ENCODE results near the gene MAPK10.

The MAPK10 gene

GRCh38 chr4:86357608-86358007, 2.2 kb downstream of the MAPK10 start:
- FAIRE-seq (no peak), DNase-seq (ENCODE audit: insufficient read length, low spot score) (no peak)
- TF ChIP-seq PAX5 (IDR thresholded peaks at IDR 0.05; ENCODE audit: insufficient read depth, low read length, severe bottlenecking) (no peak), POU2F2 (IDR thresholded peaks at IDR 0.05; ENCODE audit: low read depth, low read length) (no peak), POLR2A (IDR thresholded peaks at IDR 0.05; ENCODE audit: low read depth, low read length) (no peak), POLR2AphosphoS5 (IDR thresholded peaks at IDR 0.05; ENCODE audit: low read depth, low read length) (no peak), SPI1 (IDR thresholded peaks at IDR 0.05; ENCODE audit: low read depth, low read length) (no peak), TAF1 (IDR thresholded peaks at IDR 0.05; ENCODE audit: low read depth, low read length) (no peak)

- DNase-seq (ENCODE audit: insufficient read length, low spot score) (no peak), FAIRE-seq (no peak)
- no peak for TF ChIP-seq PAX5 (IDR thresholded peaks at IDR 0.05; ENCODE audit: insufficient read depth, low read length, severe bottlenecking)
Observed at GRCh38 chr4:86356425-86357210, 3.2 kb downstream of the MAPK10 start.

DNA sequence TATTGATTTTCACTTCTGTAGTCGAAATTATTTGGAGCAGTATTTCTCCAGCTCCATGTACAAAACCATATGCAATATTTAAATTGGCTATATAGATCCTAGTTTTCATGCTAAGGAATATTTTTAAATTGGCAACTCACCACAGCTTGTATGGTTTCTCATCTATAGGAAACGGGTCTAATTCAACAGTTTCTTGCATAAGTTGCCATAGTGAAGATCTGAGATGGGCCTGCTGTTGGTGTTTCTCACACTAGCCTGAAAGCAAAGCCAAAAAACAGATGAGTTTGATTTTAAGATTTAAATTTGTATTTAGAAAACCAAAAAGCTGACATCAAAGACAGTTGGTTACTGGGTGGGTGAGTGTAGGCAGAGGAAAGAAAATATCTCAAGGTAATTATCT, 5.5 kb downstream of the MAPK10 start:
- TF ChIP-seq TAF1 (IDR thresholded peaks at IDR 0.05; ENCODE audit: low read depth, low read length) (no peak), SPI1 (IDR thresholded peaks at IDR 0.05; ENCODE audit: low read depth, low read length) (no peak), PAX5 (IDR thresholded peaks at IDR 0.05; ENCODE audit: insufficient read depth, low read length, severe bottlenecking) (no peak), POLR2A (IDR thresholded peaks at IDR 0.05; ENCODE audit: low read depth, low read length) (no peak), POLR2AphosphoS5 (IDR thresholded peaks at IDR 0.05; ENCODE audit: low read depth, low read length) (no peak), POU2F2 (IDR thresholded peaks at IDR 0.05; ENCODE audit: low read depth, low read length) (no peak)
- FAIRE-seq, result no peak
- DNase-seq (ENCODE audit: insufficient read length, low spot score), result no peak

- no peak for FAIRE-seq
- TF ChIP-seq POLR2A (IDR thresholded peaks at IDR 0.05; ENCODE audit: low read depth, low read length), result no peak
- no peak for TF ChIP-seq SPI1 (IDR thresholded peaks at IDR 0.05; ENCODE audit: low read depth, low read length)
- TF ChIP-seq POLR2AphosphoS5 (IDR thresholded peaks at IDR 0.05; ENCODE audit: low read depth, low read length), result no peak
- TF ChIP-seq POU2F2 (IDR thresholded peaks at IDR 0.05; ENCODE audit: low read depth, low read length), result no peak
- no peak for DNase-seq (ENCODE audit: insufficient read length, low spot score)
Observed at GRCh38 chr4:86346320-86346719, 13.5 kb downstream of the MAPK10 start.

DNA sequence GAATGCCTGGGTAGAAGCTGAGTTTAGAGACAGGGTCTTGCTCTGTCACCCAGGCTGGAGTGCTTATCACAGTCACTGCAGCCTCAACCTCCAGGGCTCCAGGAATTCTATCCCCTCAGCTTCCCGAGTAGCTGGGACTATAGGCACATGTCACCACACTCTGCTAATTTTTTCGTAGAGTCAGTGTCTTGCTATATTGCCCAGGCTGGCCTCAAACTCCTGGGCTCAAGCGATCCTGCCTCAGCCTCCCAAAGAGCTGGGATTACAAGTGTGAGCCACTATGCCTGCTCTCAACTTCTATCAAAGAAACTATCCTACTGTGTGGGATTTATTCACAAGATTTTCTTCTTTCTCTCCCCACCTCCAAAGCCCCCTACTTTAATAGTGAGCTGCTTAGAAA, 15.7 kb downstream of the MAPK10 start:
- no peak for FAIRE-seq

GRCh38 chr4:86338989-86339388, 20.9 kb downstream of the MAPK10 start:
- DNase-seq (ENCODE audit: insufficient read length, low spot score) (no peak), FAIRE-seq (no peak)
- no peak for TF ChIP-seq SPI1 (IDR thresholded peaks at IDR 0.05; ENCODE audit: low read depth, low read length)
- no peak for TF ChIP-seq POLR2A (IDR thresholded peaks at IDR 0.05; ENCODE audit: low read depth, low read length)
- no peak for TF ChIP-seq POLR2AphosphoS5 (IDR thresholded peaks at IDR 0.05; ENCODE audit: low read depth, low read length)
- TF ChIP-seq POU2F2 (IDR thresholded peaks at IDR 0.05; ENCODE audit: low read depth, low read length), result no peak
- no peak for TF ChIP-seq TAF1 (IDR thresholded peaks at IDR 0.05; ENCODE audit: low read depth, low read length)
- TF ChIP-seq PAX5 (IDR thresholded peaks at IDR 0.05; ENCODE audit: insufficient read depth, low read length, severe bottlenecking), result no peak

More for the DNA sequence above, 15.7 kb downstream of the MAPK10 start:
- TF ChIP-seq PAX5 (IDR thresholded peaks at IDR 0.05; ENCODE audit: insufficient read depth, low read length, severe bottlenecking) (no peak), POU2F2 (IDR thresholded peaks at IDR 0.05; ENCODE audit: low read depth, low read length) (no peak), SPI1 (IDR thresholded peaks at IDR 0.05; ENCODE audit: low read depth, low read length) (no peak), POLR2AphosphoS5 (IDR thresholded peaks at IDR 0.05; ENCODE audit: low read depth, low read length) (no peak), TAF1 (IDR thresholded peaks at IDR 0.05; ENCODE audit: low read depth, low read length) (no peak), POLR2A (IDR thresholded peaks at IDR 0.05; ENCODE audit: low read depth, low read length) (no peak)
- no peak for DNase-seq (ENCODE audit: insufficient read length, low spot score)

DNA sequence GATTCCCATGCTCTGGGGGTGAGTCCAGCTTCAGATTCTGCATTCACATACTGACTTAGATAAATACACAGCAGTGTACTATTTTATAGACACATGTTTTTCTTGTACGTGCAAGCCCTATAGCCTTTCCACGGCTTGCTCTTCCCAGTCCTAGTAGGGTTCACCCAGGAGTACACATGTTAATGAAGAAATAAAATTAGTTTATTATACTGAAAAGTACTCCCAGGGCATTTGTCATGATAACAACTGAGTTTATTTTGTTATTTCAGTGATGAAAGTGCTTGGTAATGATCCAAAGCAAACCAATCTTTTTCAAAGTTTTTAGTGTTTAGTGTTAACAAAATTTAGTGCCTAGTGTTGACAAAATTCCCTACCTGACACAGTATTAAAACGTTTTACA, 21.3 kb downstream of the MAPK10 start:
- TF ChIP-seq PAX5 (IDR thresholded peaks at IDR 0.05; ENCODE audit: insufficient read depth, low read length, severe bottlenecking), result no peak
- TF ChIP-seq POU2F2 (IDR thresholded peaks at IDR 0.05; ENCODE audit: low read depth, low read length), result no peak
- no peak for TF ChIP-seq SPI1 (IDR thresholded peaks at IDR 0.05; ENCODE audit: low read depth, low read length)
- no peak for TF ChIP-seq POLR2AphosphoS5 (IDR thresholded peaks at IDR 0.05; ENCODE audit: low read depth, low read length)
- TF ChIP-seq TAF1 (IDR thresholded peaks at IDR 0.05; ENCODE audit: low read depth, low read length), result no peak
- TF ChIP-seq POLR2A (IDR thresholded peaks at IDR 0.05; ENCODE audit: low read depth, low read length), result no peak
- DNase-seq (ENCODE audit: insufficient read length, low spot score) (no peak), FAIRE-seq (no peak)

- DNase-seq (ENCODE audit: insufficient read length, low spot score), result no peak
- TF ChIP-seq TAF1 (IDR thresholded peaks at IDR 0.05; ENCODE audit: low read depth, low read length), result no peak
- no peak for TF ChIP-seq POU2F2 (IDR thresholded peaks at IDR 0.05; ENCODE audit: low read depth, low read length)
- TF ChIP-seq POLR2A (IDR thresholded peaks at IDR 0.05; ENCODE audit: low read depth, low read length), result no peak
- TF ChIP-seq PAX5 (IDR thresholded peaks at IDR 0.05; ENCODE audit: insufficient read depth, low read length, severe bottlenecking), result no peak
- TF ChIP-seq SPI1 (IDR thresholded peaks at IDR 0.05; ENCODE audit: low read depth, low read length), result no peak
- no peak for TF ChIP-seq POLR2AphosphoS5 (IDR thresholded peaks at IDR 0.05; ENCODE audit: low read depth, low read length)
- no peak for FAIRE-seq
Observed at GRCh38 chr4:86334020-86334750, 25.7 kb downstream of the MAPK10 start.

- no peak for FAIRE-seq
- TF ChIP-seq TAF1 (IDR thresholded peaks at IDR 0.05; ENCODE audit: low read depth, low read length), result no peak
- TF ChIP-seq POLR2A (IDR thresholded peaks at IDR 0.05; ENCODE audit: low read depth, low read length), result no peak
- TF ChIP-seq POU2F2 (IDR thresholded peaks at IDR 0.05; ENCODE audit: low read depth, low read length), result no peak
Observed at GRCh38 chr4:86333236-86333635, 26.6 kb downstream of the MAPK10 start.

More at GRCh38 chr4:86333236-86333635, 26.6 kb downstream of the MAPK10 start:
- no peak for DNase-seq (ENCODE audit: insufficient read length, low spot score)
